SK-N-SH treated with all-trans-retinoic acid at 6 μM for 48 hours (cell line): ENCODE results near the gene MOG.

ENCODE experiments used
- ATAC-seq: fragments of 200-7000 bp; cut with Tn5 transposase; 3 replicates; pipeline ENCODE4 v1.9.1; 2020; ENCODE audit warnings: mild to moderate bottlenecking, moderate library complexity
- ARNTL ChIP-seq: fragments of 450-650 bp; formaldehyde crosslinking; IDR thresholded peaks from 2 replicates; pipeline ENCODE4 v1.5.0; 2020; ENCODE audit warnings: low read depth, mild to moderate bottlenecking, moderate library complexity, borderline replicate concordance
- BACH2 ChIP-seq: fragments of 250-450 bp; sonication (Bioruptor Pico); IDR thresholded peaks from 2 replicates; pipeline ENCODE4 v1.9.0; 2021; ENCODE audit warnings: mild to moderate bottlenecking, borderline replicate concordance
- CSDC2 ChIP-seq: fragments of 250-450 bp; sonication (Bioruptor Pico); IDR thresholded peaks from 2 replicates; pipeline ENCODE4 v1.5.0; 2020; ENCODE audit warnings: mild to moderate bottlenecking, moderate library complexity
- CSRNP3 ChIP-seq: fragments of 250-450 bp; sonication (Bioruptor Pico); IDR thresholded peaks from 2 replicates; pipeline ENCODE4 v1.5.1; 2021; ENCODE audit warnings: mild to moderate bottlenecking, moderate library complexity
- ESRRG ChIP-seq: fragments of 250-450 bp; sonication (Bioruptor Pico); IDR thresholded peaks from 2 replicates; pipeline ENCODE4 v1.6.1; 2021; ENCODE audit warnings: mild to moderate bottlenecking
- GLIS3 ChIP-seq: fragments of 250-450 bp; sonication (Bioruptor Pico); IDR thresholded peaks from 2 replicates; pipeline ENCODE4 v1.5.0; 2020; ENCODE audit warnings: mild to moderate bottlenecking, moderate library complexity
- PATZ1 ChIP-seq: fragments of 250-450 bp; sonication (Bioruptor Pico); IDR thresholded peaks from 2 replicates; pipeline ENCODE4 v1.8.0; 2020; ENCODE audit warnings: mild to moderate bottlenecking, moderate library complexity, borderline replicate concordance
- POU6F1 ChIP-seq: fragments of 250-450 bp; sonication (Bioruptor Pico); IDR thresholded peaks from 2 replicates; pipeline ENCODE4 v1.8.0; 2021; ENCODE audit warnings: low read depth, mild to moderate bottlenecking, moderate library complexity, borderline replicate concordance
- PPARA ChIP-seq: fragments of 250-450 bp; sonication (Bioruptor Pico); IDR thresholded peaks from 2 replicates; pipeline ENCODE4 v1.5.0; 2020; ENCODE audit warnings: mild to moderate bottlenecking, borderline replicate concordance
- RARB ChIP-seq: fragments of 250-450 bp; sonication (Bioruptor Pico); IDR thresholded peaks from 2 replicates; pipeline ENCODE4 v1.8.0; 2021; ENCODE audit warnings: mild to moderate bottlenecking, moderate library complexity
- SNAI2 ChIP-seq: fragments of 250-450 bp; sonication (Bioruptor Pico); IDR thresholded peaks from 2 replicates; pipeline ENCODE4 v1.5.0; 2020; ENCODE audit warnings: mild to moderate bottlenecking, moderate library complexity
- TCF4 ChIP-seq: fragments of 250-450 bp; sonication (Bioruptor Pico); IDR thresholded peaks from 2 replicates; pipeline ENCODE4 v1.8.0; 2021; ENCODE audit warnings: mild to moderate bottlenecking, moderate library complexity, borderline replicate concordance
- TOX ChIP-seq: fragments of 250-450 bp; sonication (Bioruptor Pico); IDR thresholded peaks from 2 replicates; pipeline ENCODE4 v1.8.0; 2021; ENCODE audit warnings: mild to moderate bottlenecking, moderate library complexity, borderline replicate concordance
- TSHZ2 ChIP-seq: fragments of 250-450 bp; sonication (Bioruptor Pico); IDR thresholded peaks from 2 replicates; pipeline ENCODE4 v1.5.0; 2020; ENCODE audit warnings: mild to moderate bottlenecking, moderate library complexity
- ZC3H10 ChIP-seq: fragments of 250-450 bp; sonication (Bioruptor Pico); IDR thresholded peaks from 2 replicates; pipeline ENCODE4 v1.5.1; 2021; ENCODE audit warnings: mild to moderate bottlenecking, moderate library complexity
- ZFP3 ChIP-seq: fragments of 250-450 bp; sonication (Bioruptor Pico); IDR thresholded peaks from 2 replicates; pipeline ENCODE4 v1.5.0; 2020; ENCODE audit warnings: mild to moderate bottlenecking, moderate library complexity
- ZFP30 ChIP-seq: fragments of 450-650 bp; formaldehyde crosslinking; IDR thresholded peaks from 2 replicates; pipeline ENCODE4 v1.5.0; 2022; ENCODE audit warnings: mild to moderate bottlenecking, moderate library complexity
- ZNF565 ChIP-seq: fragments of 450-650 bp; formaldehyde crosslinking; conservative IDR thresholded peaks from 2 replicates; pipeline ENCODE4 v1.5.0; 2020; ENCODE audit warnings: low read depth, mild to moderate bottlenecking, moderate library complexity
- ZNF70 ChIP-seq: fragments of 450-650 bp; formaldehyde crosslinking; IDR thresholded peaks from 2 replicates; pipeline ENCODE4 v1.5.0; 2020; ENCODE audit warnings: mild to moderate bottlenecking, moderate library complexity
- ZNF8 ChIP-seq: fragments of 450-650 bp; formaldehyde crosslinking; IDR thresholded peaks from 2 replicates; pipeline ENCODE4 v1.5.0; 2020; ENCODE audit warnings: mild to moderate bottlenecking, moderate library complexity
- TF ChIP-seq, protein P1 (sequence below): fragments of 250-450 bp; sonication (Bioruptor Pico); IDR thresholded peaks from 2 replicates; pipeline ENCODE4 v1.5.1; 2020; ENCODE audit warnings: low read depth, mild to moderate bottlenecking, moderate library complexity

The MOG gene

GRCh38 chr6:29649701-29650673 lies 6.9 kb upstream of the MOG start:
- ATAC-seq = peak; percentile 95
- TF ChIP-seq, protein P1, sequence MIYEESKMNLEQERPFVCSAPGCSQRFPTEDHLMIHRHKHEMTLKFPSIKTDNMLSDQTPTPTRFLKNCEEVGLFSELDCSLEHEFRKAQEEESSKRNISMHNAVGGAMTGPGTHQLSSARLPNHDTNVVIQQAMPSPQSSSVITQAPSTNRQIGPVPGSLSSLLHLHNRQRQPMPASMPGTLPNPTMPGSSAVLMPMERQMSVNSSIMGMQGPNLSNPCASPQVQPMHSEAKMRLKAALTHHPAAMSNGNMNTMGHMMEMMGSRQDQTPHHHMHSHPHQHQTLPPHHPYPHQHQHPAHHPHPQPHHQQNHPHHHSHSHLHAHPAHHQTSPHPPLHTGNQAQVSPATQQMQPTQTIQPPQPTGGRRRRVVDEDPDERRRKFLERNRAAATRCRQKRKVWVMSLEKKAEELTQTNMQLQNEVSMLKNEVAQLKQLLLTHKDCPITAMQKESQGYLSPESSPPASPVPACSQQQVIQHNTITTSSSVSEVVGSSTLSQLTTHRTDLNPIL (CRISPR knock-in tag) = no peak
- TF ChIP-seq SNAI2 (no peak), ARNTL (CRISPR knock-in tag) (no peak), ZNF8 (CRISPR knock-in tag) (no peak), PPARA (CRISPR knock-in tag) (no peak), PATZ1 (CRISPR knock-in tag) (no peak), CSRNP3 (CRISPR knock-in tag) (no peak), RARB (CRISPR knock-in tag) (no peak), GLIS3 (CRISPR knock-in tag) (no peak), POU6F1 (CRISPR knock-in tag) (no peak), ZNF565 (CRISPR knock-in tag) (no peak), ZFP30 (CRISPR knock-in tag) (no peak), TSHZ2 (CRISPR knock-in tag) (no peak), ZNF70 (CRISPR knock-in tag) (no peak), TCF4 (no peak)
- TF ChIP-seq, all 23 proteins: peak for 0

DNA sequence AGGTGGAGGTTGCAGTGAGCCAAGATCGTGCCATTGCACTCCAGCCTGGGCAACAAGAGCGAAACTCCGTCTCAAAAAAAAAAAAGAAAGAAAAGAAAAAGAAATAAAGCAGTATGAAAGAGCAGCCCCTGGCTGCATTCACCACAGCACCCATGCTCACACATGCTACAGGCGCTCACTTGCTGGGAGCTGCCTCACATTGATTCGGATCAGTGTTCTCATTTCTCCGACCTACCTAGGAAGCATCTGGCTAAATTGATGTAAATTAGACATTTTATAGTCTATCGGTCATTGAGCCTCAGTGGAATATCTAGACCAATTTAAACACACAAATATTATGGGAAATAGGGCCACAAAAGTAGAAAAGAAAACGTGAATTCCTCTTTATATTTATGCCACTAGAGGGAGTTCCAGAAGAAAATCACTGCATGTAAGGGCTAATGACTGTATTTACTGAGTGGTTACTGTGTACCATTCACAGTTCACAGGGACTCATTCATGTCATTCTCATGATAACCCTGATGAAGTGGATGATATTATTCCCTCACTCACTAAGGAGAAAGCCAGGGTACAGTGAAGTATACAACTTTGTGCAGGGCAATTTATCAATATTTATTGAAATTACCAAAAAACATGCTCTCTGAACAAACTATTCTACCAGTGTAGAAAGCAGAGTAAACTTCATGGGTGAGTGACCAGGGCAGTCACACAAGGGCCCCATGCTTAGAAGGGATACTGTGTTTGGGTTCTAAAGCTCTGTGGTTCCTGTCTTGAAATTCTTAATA lies 5.3 kb upstream of the MOG start:
- peak; percentile 50 for ATAC-seq
- no peak for TF ChIP-seq GLIS3 (CRISPR knock-in tag)
- TF ChIP-seq CSDC2 (CRISPR knock-in tag) = no peak
- no peak for TF ChIP-seq ESRRG (CRISPR knock-in tag)
- no peak for TF ChIP-seq ZNF8 (CRISPR knock-in tag)
- TF ChIP-seq ZNF565 (CRISPR knock-in tag) = no peak
- TF ChIP-seq ARNTL (CRISPR knock-in tag) = no peak
- TF ChIP-seq BACH2 = no peak
- TF ChIP-seq TCF4 = no peak
- TF ChIP-seq PATZ1 (CRISPR knock-in tag) = no peak
- TF ChIP-seq POU6F1 (CRISPR knock-in tag) = no peak
- no peak for TF ChIP-seq TOX
- no peak for TF ChIP-seq RARB (CRISPR knock-in tag)
- no peak for TF ChIP-seq ZFP3 (CRISPR knock-in tag)
- TF ChIP-seq, protein P1 (CRISPR knock-in tag) = no peak
- TF ChIP-seq PPARA (CRISPR knock-in tag) = no peak
- TF ChIP-seq ZC3H10 (CRISPR knock-in tag) = no peak
- TF ChIP-seq ZFP30 (CRISPR knock-in tag) = no peak
- TF ChIP-seq, all 23 proteins: peak for 0
